IMR-90 (cell line): ENCODE results near the gene DYDC1. TPM values are rescaled to one million over a fixed set of nuclear protein-coding genes. Genes with fewer than 3 reads are reported as not detected.

ENCODE experiments used
- ATAC-seq: fragments of 200-7000 bp; cut with Tn5 transposase; 2 replicates; pipeline ENCODE4 v1.9.1; 2020; ENCODE audit warnings: low read depth, mild to moderate bottlenecking, moderate library complexity
- BruUV-seq: library from RNA; stranded (reverse); fragments of 400-500 nt; replicated peaks from 2 replicates; lab custom pipeline; 2021; lab: Mats Ljungman, UMichigan
- CTCF ChIA-PET: fragments of 300-600 bp; formaldehyde crosslinking; extraction: SDS; loops from one replicate; lab custom pipeline; 2021; ENCODE audit warnings: antibody characterized with exemption; lab: Yijun Ruan, JAX
- POLR2A ChIA-PET: fragments of 300-600 bp; sonication (Branson Sonifier 250); formaldehyde crosslinking; loops from one replicate; lab custom pipeline; 2022; ENCODE audit warnings: antibody characterized with exemption; ENCODE audit not compliant: unreplicated experiment; lab: Charles Lee
- DNase-seq: peaks from one replicate; pipeline ENCODE4 v3.0.0; 2013
- H2AFZ ChIP-seq: replicated peaks from 2 replicates; pipeline ENCODE3; 2013; ENCODE audit warnings: low read length, mild to moderate bottlenecking; ENCODE audit not compliant: poor library complexity
- H2AK5ac ChIP-seq: 2 replicates; pipeline ENCODE4 v1.6.1; 2013; ENCODE audit warnings: low read depth, low read length, inconsistent platforms
- H2AK9ac ChIP-seq: replicated peaks from 2 replicates; pipeline ENCODE3; 2013; ENCODE audit warnings: mild to moderate bottlenecking, low read depth, low read length, moderate library complexity; ENCODE audit not compliant: poor library complexity
- H2BK120ac ChIP-seq: 2 replicates; pipeline ENCODE4 v1.6.1; 2013; ENCODE audit warnings: low read depth, low read length, inconsistent platforms
- H2BK15ac ChIP-seq: 3 replicates; pipeline ENCODE4 v1.6.1; 2013; ENCODE audit warnings: low read depth, low read length, inconsistent platforms
- H2BK20ac ChIP-seq: 2 replicates; pipeline ENCODE4 v1.6.1; 2013; ENCODE audit warnings: low read depth, mild to moderate bottlenecking, inconsistent platforms, low read length, moderate library complexity
- H2BK5ac ChIP-seq: 2 replicates; pipeline ENCODE4 v1.6.1; 2013; ENCODE audit warnings: mild to moderate bottlenecking, low read depth, low read length, inconsistent platforms; ENCODE audit not compliant: poor library complexity, severe bottlenecking
- H3K14ac ChIP-seq: replicated peaks from 2 replicates; pipeline ENCODE4 v1.6.1; 2013; ENCODE audit warnings: low read depth, low read length, inconsistent platforms
- H3K18ac ChIP-seq: 2 replicates; pipeline ENCODE4 v1.6.1; 2013; ENCODE audit warnings: low read depth, low read length, control low read depth
- H3K23ac ChIP-seq: 2 replicates; pipeline ENCODE4 v1.6.1; 2013; ENCODE audit warnings: low read depth, low read length, inconsistent platforms
- H3K27ac ChIP-seq: 2 replicates; pipeline ENCODE4 v1.5.1; 2013; ENCODE audit warnings: mild to moderate bottlenecking, control low read depth, low read length; ENCODE audit not compliant: insufficient read depth
- H3K27me3 ChIP-seq: 2 replicates; pipeline ENCODE4 v1.6.1; 2013; ENCODE audit warnings: low read length; ENCODE audit not compliant: control insufficient read depth, insufficient read depth
- H3K36me3 ChIP-seq: 2 replicates; pipeline ENCODE4 v1.6.1; 2013; ENCODE audit warnings: low read length, mixed read lengths; ENCODE audit not compliant: control insufficient read depth, insufficient read depth
- H3K4ac ChIP-seq: 2 replicates; pipeline ENCODE4 v1.6.1; 2013; ENCODE audit warnings: low read depth, low read length, inconsistent platforms
- H3K4me1 ChIP-seq: 2 replicates; pipeline ENCODE4 v1.6.1; 2013; ENCODE audit warnings: low read length, mixed read lengths; ENCODE audit not compliant: control insufficient read depth, insufficient read depth
- H3K4me2 ChIP-seq: 2 replicates; pipeline ENCODE4 v1.6.1; 2013; ENCODE audit warnings: low read depth, mild to moderate bottlenecking, control low read depth, low read length, moderate library complexity
- H3K4me3 ChIP-seq: 2 replicates; pipeline ENCODE4 v1.5.1; 2013; ENCODE audit warnings: low read depth, mild to moderate bottlenecking, control low read depth, low read length, moderate library complexity; ENCODE audit not compliant: insufficient read depth
- H3K56ac ChIP-seq: 2 replicates; pipeline ENCODE4 v1.6.1; 2013; ENCODE audit warnings: low read length, inconsistent platforms; ENCODE audit not compliant: insufficient read depth; ENCODE audit errors: extremely low read depth
- H3K79me1 ChIP-seq, 2 experiments: 2 replicates each; pipeline ENCODE4 v1.6.1; 2013; ENCODE audit warnings: low read length in 2 of 2, inconsistent platforms in 1 of 2, low read depth in 1 of 2
- H3K9ac ChIP-seq: 2 replicates; pipeline ENCODE4 v1.6.1; 2013; ENCODE audit warnings: low read depth, low read length, control low read depth
- H3K9me1 ChIP-seq: 2 replicates; pipeline ENCODE4 v1.6.1; 2013; ENCODE audit warnings: low read length, inconsistent platforms; ENCODE audit not compliant: insufficient read depth
- H3K9me3 ChIP-seq: 2 replicates; pipeline ENCODE4 v1.6.1; 2013; ENCODE audit warnings: low read length; ENCODE audit not compliant: control insufficient read depth, insufficient read depth
- H4K20me1 ChIP-seq: 2 replicates; pipeline ENCODE4 v1.6.1; 2013; ENCODE audit warnings: low read length, inconsistent platforms; ENCODE audit not compliant: insufficient read depth
- H4K5ac ChIP-seq: 2 replicates; pipeline ENCODE4 v1.6.1; 2013; ENCODE audit warnings: mild to moderate bottlenecking, low read depth, low read length, control low read depth
- H4K8ac ChIP-seq, 2 experiments: 2 replicates each; pipeline ENCODE4 v1.6.1; 2013; ENCODE audit warnings: low read depth in 2 of 2, low read length in 2 of 2, control low read depth in 1 of 2, inconsistent platforms in 1 of 2
- H4K91ac ChIP-seq: 2 replicates; pipeline ENCODE4 v1.6.1; 2013; ENCODE audit warnings: low read depth, low read length, inconsistent platforms; ENCODE audit not compliant: insufficient read depth
- BHLHE40 ChIP-seq: fragments of 150-350 bp; IDR thresholded peaks from 2 replicates; pipeline ENCODE4 v1.6.1; 2016; ENCODE audit warnings: mild to moderate bottlenecking, low read depth, low read length
- CHD1 ChIP-seq: IDR thresholded peaks from 2 replicates; pipeline ENCODE4 v1.6.1; 2012; ENCODE audit warnings: low read depth, low read length, improper control_type of control experiment
- FOS ChIP-seq: fragments of 150-350 bp; IDR thresholded peaks from 2 replicates; pipeline ENCODE4 v1.6.1; 2016; ENCODE audit warnings: low read depth, low read length
- MAFK ChIP-seq: IDR thresholded peaks from 2 replicates; pipeline ENCODE4 v1.6.1; 2012; ENCODE audit warnings: low read depth, low read length, improper control_type of control experiment
- MXI1 ChIP-seq: IDR thresholded peaks from 2 replicates; pipeline ENCODE4 v1.6.1; 2012; ENCODE audit warnings: low read depth, mild to moderate bottlenecking, low read length, moderate library complexity, borderline replicate concordance
- POLR2A ChIP-seq: IDR thresholded peaks from 2 replicates; pipeline ENCODE4 v1.6.1; 2012; ENCODE audit warnings: mild to moderate bottlenecking, low read depth, low read length
- RAD21 ChIP-seq: IDR thresholded peaks from 2 replicates; pipeline ENCODE4 v1.6.1; 2012; ENCODE audit warnings: low read length, improper control_type of control experiment
- RCOR1 ChIP-seq: IDR thresholded peaks from 2 replicates; pipeline ENCODE4 v1.6.1; 2012; ENCODE audit warnings: mild to moderate bottlenecking, low read length, improper control_type of control experiment; ENCODE audit not compliant: insufficient replicate concordance
- RFX5 ChIP-seq: IDR thresholded peaks from 2 replicates; pipeline ENCODE4 v1.8.0; 2012; ENCODE audit warnings: low read depth, mild to moderate bottlenecking, low read length, moderate library complexity
- SMC3 ChIP-seq: fragments of 150-350 bp; IDR thresholded peaks from 2 replicates; pipeline ENCODE4 v1.6.1; 2016; ENCODE audit warnings: low read depth, mild to moderate bottlenecking, antibody characterized with exemption, low read length, moderate library complexity
- WGBS, 2 experiments: methylation state at CpG; one replicate each; pipeline versions ENCODE4 v1.1.5 to v1.1.7; 2013; ENCODE audit warnings: missing lambda C conversion rate in 2 of 2; ENCODE audit not compliant: insufficient read length in 1 of 2; ENCODE audit errors: extremely low coverage in 2 of 2; 5-methylcytosine and 5-hydroxymethylcytosine counted together
- dilution Hi-C: fragments of 300-500 bp; cut with HindIII; formaldehyde crosslinking; loops from one replicate; pipeline ENCODE4 v1.14.3; 2018; ENCODE audit warnings: low sequenced_read_pairs; ENCODE audit not compliant: unreplicated experiment
- in situ Hi-C: fragments of 300-500 bp; cut with MboI; formaldehyde crosslinking; loops from 3 replicates; pipeline ENCODE4 v1.14.3; 2019; ENCODE audit warnings: low sequenced_read_pairs, inconsistent platforms, mixed read lengths
- intact Hi-C: fragments of 100-400 bp; cut with micrococcal nuclease; formaldehyde crosslinking; loops from 2 replicates; pipeline ENCODE4 v1.10.0; 2022
- polyA plus RNA-seq, 3 experiments: library from polyadenylated mRNA; depleted of rRNA; stranded (reverse); fragments of >200 nt; gene quantifications; 2 replicates each; pipeline ENCODE4 v1.2.3, GENCODE V29; 2012; ENCODE audit warnings: low replicate concordance in 1 of 3
- total RNA-seq: library from RNA; depleted of rRNA; stranded (reverse); fragments of >200 nt; gene quantifications from 2 replicates; pipeline ENCODE4 v1.2.3, GENCODE V29; 2012
- TF ChIP-seq, protein P1 (sequence below): fragments of 150-350 bp; IDR thresholded peaks from 2 replicates; pipeline ENCODE4 v1.6.1; 2017; ENCODE audit warnings: mild to moderate bottlenecking, antibody characterized with exemption, low read length, low read depth
- TF ChIP-seq, protein P2 (sequence below): fragments of 150-350 bp; IDR thresholded peaks from 2 replicates; pipeline ENCODE4 v1.6.1; 2016; ENCODE audit warnings: low read depth, mild to moderate bottlenecking, low read length, moderate library complexity, borderline replicate concordance
- TF ChIP-seq, protein P3 (sequence below): conservative IDR thresholded peaks from 2 replicates; pipeline ENCODE4 v1.5.1; 2012; ENCODE audit warnings: mild to moderate bottlenecking, low read depth, low read length, improper control_type of control experiment

DYDC1 gene
- total and polyA plus RNA-seq, 2 of the 4 experiments (the other 2 are of a cell fraction), result not detected

DNA sequence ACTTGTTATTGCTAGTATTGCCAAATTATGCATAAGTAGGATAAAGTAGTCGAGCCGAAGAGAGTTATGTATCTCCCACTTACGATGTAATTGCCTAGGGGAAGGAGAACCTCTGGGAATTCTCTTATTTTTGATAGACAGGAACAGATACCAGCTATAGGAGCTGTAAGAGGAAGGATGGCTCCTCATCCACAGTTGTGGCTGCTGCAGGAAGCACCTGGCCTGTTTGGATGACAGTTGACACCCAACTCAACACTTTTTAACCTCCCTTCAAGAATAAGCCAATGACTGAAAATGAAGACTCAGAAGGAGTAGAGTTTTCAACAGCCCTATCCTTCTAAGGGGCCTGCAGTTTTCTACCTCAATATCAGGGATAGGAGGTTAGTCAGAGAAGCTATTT lies 6.3 kb downstream of the DYDC1 start (continued):
- TF ChIP-seq, protein P1, sequence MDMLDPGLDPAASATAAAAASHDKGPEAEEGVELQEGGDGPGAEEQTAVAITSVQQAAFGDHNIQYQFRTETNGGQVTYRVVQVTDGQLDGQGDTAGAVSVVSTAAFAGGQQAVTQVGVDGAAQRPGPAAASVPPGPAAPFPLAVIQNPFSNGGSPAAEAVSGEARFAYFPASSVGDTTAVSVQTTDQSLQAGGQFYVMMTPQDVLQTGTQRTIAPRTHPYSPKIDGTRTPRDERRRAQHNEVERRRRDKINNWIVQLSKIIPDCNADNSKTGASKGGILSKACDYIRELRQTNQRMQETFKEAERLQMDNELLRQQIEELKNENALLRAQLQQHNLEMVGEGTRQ, result no peak
- no peak for TF ChIP-seq MXI1

DNA sequence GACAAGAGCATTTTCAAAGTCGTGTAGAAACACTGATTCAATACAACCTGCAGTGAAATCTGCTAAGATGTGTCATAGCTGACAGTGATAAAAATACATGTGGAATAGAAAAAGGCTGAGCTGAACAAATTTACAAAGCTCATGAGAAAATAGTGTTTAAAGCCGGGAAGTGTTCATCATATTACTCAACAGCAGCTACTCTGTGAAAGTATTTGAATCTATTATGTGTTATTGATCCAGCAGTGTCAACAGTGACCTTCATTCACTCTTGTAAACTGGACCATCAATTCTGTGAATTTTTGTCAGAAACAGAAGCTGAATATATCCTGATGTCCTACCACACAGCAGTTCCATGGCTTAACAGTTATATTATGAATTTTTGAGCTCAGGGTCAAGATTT lies 11.6 kb downstream of the DYDC1 start:
- ChIA-PET POLR2A (no interaction called here), CTCF (no interaction called here)
- Histone ChIP-seq H2AK9ac (no peak overlapping the region), H2BK120ac (no peak overlapping the region), H3K4me1 (no peaks in the 10 kb centered on the region), H4K5ac (no peak overlapping the region), H4K20me1 (no peaks in the 10 kb centered on the region), H4K91ac (no peak overlapping the region), H3K14ac (no peak overlapping the region), H3K4me3 (no peak overlapping the region), H3K36me3 (no peaks in the 10 kb centered on the region), H2BK15ac (no peak overlapping the region), H2AK5ac (no peak overlapping the region), H3K23ac (no peak overlapping the region), H3K56ac (no peak overlapping the region), H3K27me3 (no peaks in the 10 kb centered on the region), H3K9ac (no peak overlapping the region), H3K18ac (no peak overlapping the region), H2AFZ (no peak overlapping the region), H3K9me3 (no peaks in the 10 kb centered on the region), H2BK20ac (no peak overlapping the region), H2BK5ac (no peak overlapping the region), H3K4ac (no peak overlapping the region), H3K4me2 (no peak overlapping the region), H3K9me1 (no peaks in the 10 kb centered on the region), H3K27ac (no peak overlapping the region), H4K8ac (no peak overlapping the region), H3K79me1 (no peaks in the 10 kb centered on the region)
- in situ Hi-C loops (no loop called here), dilution Hi-C loops (no loop called here), intact Hi-C loops (no loop called here)
- BruUV-seq, result no TSS peak
- DNase-seq (no peak), ATAC-seq (no peak)
- WGBS, 2 experiments, result no CpG with 5 or more reads among the region's 2 CpGs
- TF ChIP-seq, protein P2, sequence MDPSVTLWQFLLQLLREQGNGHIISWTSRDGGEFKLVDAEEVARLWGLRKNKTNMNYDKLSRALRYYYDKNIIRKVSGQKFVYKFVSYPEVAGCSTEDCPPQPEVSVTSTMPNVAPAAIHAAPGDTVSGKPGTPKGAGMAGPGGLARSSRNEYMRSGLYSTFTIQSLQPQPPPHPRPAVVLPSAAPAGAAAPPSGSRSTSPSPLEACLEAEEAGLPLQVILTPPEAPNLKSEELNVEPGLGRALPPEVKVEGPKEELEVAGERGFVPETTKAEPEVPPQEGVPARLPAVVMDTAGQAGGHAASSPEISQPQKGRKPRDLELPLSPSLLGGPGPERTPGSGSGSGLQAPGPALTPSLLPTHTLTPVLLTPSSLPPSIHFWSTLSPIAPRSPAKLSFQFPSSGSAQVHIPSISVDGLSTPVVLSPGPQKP, result no peak
- no peak for TF ChIP-seq RFX5
- TF ChIP-seq, protein P1, result no peak
- no peak for TF ChIP-seq FOS
- TF ChIP-seq BHLHE40, result no peak
- no peak for TF ChIP-seq POLR2A
- no peak for TF ChIP-seq MXI1
- no peak for TF ChIP-seq CHD1
- no peak for TF ChIP-seq MAFK
- no peak for TF ChIP-seq RCOR1
- no peak for TF ChIP-seq RAD21
- TF ChIP-seq, protein P3, sequence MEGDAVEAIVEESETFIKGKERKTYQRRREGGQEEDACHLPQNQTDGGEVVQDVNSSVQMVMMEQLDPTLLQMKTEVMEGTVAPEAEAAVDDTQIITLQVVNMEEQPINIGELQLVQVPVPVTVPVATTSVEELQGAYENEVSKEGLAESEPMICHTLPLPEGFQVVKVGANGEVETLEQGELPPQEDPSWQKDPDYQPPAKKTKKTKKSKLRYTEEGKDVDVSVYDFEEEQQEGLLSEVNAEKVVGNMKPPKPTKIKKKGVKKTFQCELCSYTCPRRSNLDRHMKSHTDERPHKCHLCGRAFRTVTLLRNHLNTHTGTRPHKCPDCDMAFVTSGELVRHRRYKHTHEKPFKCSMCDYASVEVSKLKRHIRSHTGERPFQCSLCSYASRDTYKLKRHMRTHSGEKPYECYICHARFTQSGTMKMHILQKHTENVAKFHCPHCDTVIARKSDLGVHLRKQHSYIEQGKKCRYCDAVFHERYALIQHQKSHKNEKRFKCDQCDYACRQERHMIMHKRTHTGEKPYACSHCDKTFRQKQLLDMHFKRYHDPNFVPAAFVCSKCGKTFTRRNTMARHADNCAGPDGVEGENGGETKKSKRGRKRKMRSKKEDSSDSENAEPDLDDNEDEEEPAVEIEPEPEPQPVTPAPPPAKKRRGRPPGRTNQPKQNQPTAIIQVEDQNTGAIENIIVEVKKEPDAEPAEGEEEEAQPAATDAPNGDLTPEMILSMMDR, result no peak
- no peak for TF ChIP-seq SMC3
